Ishikawa (cell line): ENCODE measurements around the gene TACSTD2.

Experiments used
- CEBPB ChIP-seq: IDR thresholded peaks from 2 replicates; pipeline ENCODE4 v1.6.1; 2012
- CREB1 ChIP-seq: IDR thresholded peaks from 2 replicates; pipeline ENCODE4 v1.6.1; 2012; ENCODE audit warnings: low read depth
- EGR1 ChIP-seq: IDR thresholded peaks from 2 replicates; pipeline ENCODE4 v1.6.1; 2012
- EP300 ChIP-seq: IDR thresholded peaks from 2 replicates; pipeline ENCODE4 v1.6.1; 2012; ENCODE audit warnings: borderline replicate concordance
- FOXM1 ChIP-seq: IDR thresholded peaks from 2 replicates; pipeline ENCODE4 v1.6.1; 2012; ENCODE audit warnings: low read depth, borderline replicate concordance
- NFIC ChIP-seq: IDR thresholded peaks from 2 replicates; pipeline ENCODE4 v1.6.1; 2012
- RAD21 ChIP-seq: IDR thresholded peaks from 2 replicates; pipeline ENCODE4 v1.6.1; 2012; ENCODE audit warnings: low read depth
- TAF1 ChIP-seq: IDR thresholded peaks from 2 replicates; pipeline ENCODE4 v1.6.1; 2012; ENCODE audit warnings: low read depth, mild to moderate bottlenecking
- TCF12 ChIP-seq: IDR thresholded peaks from 2 replicates; pipeline ENCODE4 v1.6.1; 2012; ENCODE audit warnings: low read depth
- TEAD4 ChIP-seq: IDR thresholded peaks from 2 replicates; pipeline ENCODE4 v1.6.1; 2012
- YY1 ChIP-seq: IDR thresholded peaks from 2 replicates; pipeline ENCODE4 v1.6.1; 2012; ENCODE audit warnings: low read depth
- ZBTB7A ChIP-seq: IDR thresholded peaks from 2 replicates; pipeline ENCODE4 v1.6.1; 2012; ENCODE audit warnings: low read depth
- TF ChIP-seq, protein P1 (sequence below): IDR thresholded peaks from 2 replicates; pipeline ENCODE4 v1.6.1; 2012
- TF ChIP-seq, protein P2 (sequence below): IDR thresholded peaks from 2 replicates; pipeline ENCODE4 v1.6.1; 2012; ENCODE audit warnings: low read depth, mild to moderate bottlenecking
- TF ChIP-seq, protein P3 (sequence below): IDR thresholded peaks from 2 replicates; pipeline ENCODE4 v1.6.1; 2012

Gene TACSTD2

DNA sequence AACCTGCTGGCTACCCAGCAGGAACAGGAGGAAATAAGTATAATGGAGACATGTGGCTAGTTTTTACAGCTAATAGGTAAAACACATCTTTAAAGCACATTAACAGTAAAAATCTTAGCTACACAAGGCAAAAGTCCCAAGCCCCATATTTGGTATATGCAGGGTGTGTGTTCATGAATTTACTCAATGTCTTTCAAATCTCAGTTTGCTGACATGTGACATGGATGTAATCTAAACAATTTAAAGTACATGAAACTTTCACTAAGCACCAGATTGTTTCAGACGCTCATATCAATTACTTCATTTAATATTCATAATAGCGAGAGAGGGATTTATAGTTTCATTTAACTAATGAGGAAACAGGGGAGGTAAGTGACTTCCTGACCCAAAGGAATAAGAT, 3.9 kb downstream of the TACSTD2 start:
- TF ChIP-seq TAF1: no peak
- no peak for TF ChIP-seq RAD21
- TF ChIP-seq, protein P1, sequence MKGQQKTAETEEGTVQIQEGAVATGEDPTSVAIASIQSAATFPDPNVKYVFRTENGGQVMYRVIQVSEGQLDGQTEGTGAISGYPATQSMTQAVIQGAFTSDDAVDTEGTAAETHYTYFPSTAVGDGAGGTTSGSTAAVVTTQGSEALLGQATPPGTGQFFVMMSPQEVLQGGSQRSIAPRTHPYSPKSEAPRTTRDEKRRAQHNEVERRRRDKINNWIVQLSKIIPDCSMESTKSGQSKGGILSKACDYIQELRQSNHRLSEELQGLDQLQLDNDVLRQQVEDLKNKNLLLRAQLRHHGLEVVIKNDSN: no peak
- no peak for TF ChIP-seq NFIC
- no peak for TF ChIP-seq CREB1
- TF ChIP-seq ZBTB7A: no peak
- TF ChIP-seq TEAD4: no peak
- TF ChIP-seq EP300: no peak
- no peak for TF ChIP-seq FOXM1
- no peak for TF ChIP-seq TCF12
- TF ChIP-seq CEBPB: no peak
- TF ChIP-seq YY1: no peak
- TF ChIP-seq EGR1: no peak
- TF ChIP-seq, protein P2, sequence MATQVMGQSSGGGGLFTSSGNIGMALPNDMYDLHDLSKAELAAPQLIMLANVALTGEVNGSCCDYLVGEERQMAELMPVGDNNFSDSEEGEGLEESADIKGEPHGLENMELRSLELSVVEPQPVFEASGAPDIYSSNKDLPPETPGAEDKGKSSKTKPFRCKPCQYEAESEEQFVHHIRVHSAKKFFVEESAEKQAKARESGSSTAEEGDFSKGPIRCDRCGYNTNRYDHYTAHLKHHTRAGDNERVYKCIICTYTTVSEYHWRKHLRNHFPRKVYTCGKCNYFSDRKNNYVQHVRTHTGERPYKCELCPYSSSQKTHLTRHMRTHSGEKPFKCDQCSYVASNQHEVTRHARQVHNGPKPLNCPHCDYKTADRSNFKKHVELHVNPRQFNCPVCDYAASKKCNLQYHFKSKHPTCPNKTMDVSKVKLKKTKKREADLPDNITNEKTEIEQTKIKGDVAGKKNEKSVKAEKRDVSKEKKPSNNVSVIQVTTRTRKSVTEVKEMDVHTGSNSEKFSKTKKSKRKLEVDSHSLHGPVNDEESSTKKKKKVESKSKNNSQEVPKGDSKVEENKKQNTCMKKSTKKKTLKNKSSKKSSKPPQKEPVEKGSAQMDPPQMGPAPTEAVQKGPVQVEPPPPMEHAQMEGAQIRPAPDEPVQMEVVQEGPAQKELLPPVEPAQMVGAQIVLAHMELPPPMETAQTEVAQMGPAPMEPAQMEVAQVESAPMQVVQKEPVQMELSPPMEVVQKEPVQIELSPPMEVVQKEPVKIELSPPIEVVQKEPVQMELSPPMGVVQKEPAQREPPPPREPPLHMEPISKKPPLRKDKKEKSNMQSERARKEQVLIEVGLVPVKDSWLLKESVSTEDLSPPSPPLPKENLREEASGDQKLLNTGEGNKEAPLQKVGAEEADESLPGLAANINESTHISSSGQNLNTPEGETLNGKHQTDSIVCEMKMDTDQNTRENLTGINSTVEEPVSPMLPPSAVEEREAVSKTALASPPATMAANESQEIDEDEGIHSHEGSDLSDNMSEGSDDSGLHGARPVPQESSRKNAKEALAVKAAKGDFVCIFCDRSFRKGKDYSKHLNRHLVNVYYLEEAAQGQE: no peak
- TF ChIP-seq, protein P3, sequence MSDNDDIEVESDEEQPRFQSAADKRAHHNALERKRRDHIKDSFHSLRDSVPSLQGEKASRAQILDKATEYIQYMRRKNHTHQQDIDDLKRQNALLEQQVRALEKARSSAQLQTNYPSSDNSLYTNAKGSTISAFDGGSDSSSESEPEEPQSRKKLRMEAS: no peak

DNA sequence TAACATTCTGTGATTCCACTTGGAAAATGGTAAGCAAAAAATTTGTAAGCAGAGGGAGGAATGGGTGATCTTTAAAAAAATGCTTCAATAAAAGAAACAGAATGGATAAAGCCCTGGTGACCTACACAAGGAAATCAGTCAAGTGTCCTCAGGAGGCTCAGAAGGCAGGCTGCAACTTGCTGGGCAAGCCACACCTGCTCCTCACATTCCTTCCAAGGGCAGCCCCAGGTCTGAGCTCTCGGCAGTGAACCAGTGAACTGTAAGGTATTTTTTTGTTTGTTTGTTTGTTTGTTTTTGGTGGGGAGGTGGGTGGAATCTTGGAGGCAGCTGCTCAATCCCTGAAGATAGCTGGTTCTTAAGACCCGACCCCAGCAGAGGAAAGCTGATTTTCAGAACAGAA, 4.4 kb downstream of the TACSTD2 start:
- TF ChIP-seq ZBTB7A (no peak), TAF1 (no peak), CEBPB (no peak), YY1 (no peak), NFIC (no peak), EGR1 (no peak), TEAD4 (peak; percentile 88), RAD21 (no peak), EP300 (peak; percentile 79), CREB1 (no peak; the same call in 1 of the 2 replicates), TCF12 (peak; percentile 85), FOXM1 (no peak; the same call in 1 of the 2 replicates)
- TF ChIP-seq, protein P3: no peak
- TF ChIP-seq, protein P1: no peak

DNA sequence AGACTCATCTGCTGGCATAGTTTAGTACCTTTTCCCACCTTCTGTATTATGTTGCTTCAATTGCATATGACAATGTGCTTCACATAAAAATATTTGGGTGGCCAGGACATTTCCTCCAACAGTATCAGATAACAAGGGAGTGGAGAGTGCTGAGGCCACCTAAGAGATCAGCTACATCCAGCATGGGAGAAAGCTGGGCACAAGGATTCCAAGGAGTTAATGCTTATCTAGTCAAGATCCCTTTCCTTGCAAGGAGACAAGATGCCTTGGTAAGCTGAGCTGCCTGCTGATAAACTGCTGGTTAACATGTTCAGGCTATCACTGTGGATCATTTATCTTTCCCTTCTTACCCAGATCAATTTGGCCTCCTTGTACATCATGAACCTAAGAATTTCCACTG, 5.4 kb downstream of the TACSTD2 start:
- TF ChIP-seq NFIC (no peak), EP300 (peak; percentile 19; the same call in 1 of the 2 replicates), TAF1 (no peak)
- TF ChIP-seq, protein P3: peak; percentile 67

DNA sequence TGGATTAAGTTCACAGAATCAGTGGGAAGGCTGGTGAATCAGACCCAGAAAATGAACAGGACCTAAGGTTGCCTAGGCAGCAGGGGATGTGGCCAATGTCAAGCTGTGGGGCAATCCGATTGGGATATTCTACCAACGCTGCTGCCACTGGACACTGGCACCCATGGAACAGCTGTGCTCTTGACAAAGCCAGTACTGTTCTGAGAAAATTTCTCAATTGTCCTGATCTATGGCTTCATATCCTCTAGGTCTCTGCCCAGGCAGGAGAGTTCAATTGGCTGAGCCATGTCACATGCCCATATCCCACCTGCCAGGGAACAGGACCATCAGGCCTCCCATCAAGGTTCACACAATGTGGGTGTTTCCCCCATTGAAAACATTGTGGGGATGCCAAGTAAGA, 6.2 kb downstream of the TACSTD2 start:
- TF ChIP-seq, protein P1: peak; percentile 78
- TF ChIP-seq, protein P3: no peak

DNA sequence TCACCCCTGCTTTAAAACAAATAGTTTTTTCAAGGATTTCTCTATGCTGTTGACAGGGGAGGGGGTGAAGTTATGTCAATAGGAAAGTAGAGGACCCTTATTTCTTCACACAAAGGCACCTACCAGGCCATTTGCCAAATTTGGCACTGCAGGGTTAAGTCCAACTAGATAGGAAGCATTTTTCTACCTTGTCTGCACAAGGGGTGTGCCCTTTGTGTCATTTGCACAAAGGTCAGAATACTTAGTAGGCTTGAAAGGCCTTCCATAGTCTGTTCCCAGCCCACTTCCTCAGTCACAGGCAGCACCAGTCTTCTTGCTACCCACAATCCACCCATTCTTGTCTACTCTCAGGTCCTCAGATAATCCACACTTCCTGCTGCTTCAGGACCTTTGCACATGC, 7.0 kb downstream of the TACSTD2 start:
- TF ChIP-seq RAD21: no peak
- TF ChIP-seq, protein P1: no peak
- TF ChIP-seq YY1: no peak
- TF ChIP-seq CEBPB: no peak
- no peak for TF ChIP-seq TAF1
- TF ChIP-seq TEAD4: no peak
- TF ChIP-seq, protein P3: no peak
- TF ChIP-seq EGR1: no peak
- TF ChIP-seq TCF12: no peak
- TF ChIP-seq NFIC: no peak
- TF ChIP-seq CREB1: no peak
- TF ChIP-seq ZBTB7A: no peak

DNA sequence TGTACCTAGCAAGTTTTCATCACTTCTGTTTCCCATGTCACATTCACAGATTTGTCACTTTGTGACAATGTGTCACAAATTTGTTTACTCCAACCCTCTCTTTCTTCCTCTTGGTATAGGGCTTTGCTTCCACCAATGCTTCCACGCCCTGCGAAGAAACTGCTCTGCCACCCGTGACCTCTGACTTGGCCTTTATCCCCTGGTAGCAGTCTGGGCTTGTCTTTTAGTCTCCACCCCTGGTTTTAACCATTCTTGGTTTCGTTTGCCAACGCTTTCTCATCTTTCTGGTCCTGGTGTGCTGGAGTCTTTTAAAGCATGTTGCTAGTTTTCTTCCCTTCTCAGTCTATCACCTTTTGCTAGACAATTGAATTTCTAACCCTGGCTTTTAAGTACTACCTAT, 8.1 kb downstream of the TACSTD2 start:
- TF ChIP-seq TEAD4 (no peak), NFIC (no peak), ZBTB7A (no peak), EP300 (no peak), CEBPB (no peak), RAD21 (no peak), TAF1 (no peak), YY1 (no peak), CREB1 (no peak), FOXM1 (no peak)
- TF ChIP-seq, protein P1: no peak
- TF ChIP-seq, protein P3: no peak; the same call in 1 of the 2 replicates
